AG08396 (cell line): Measurements from ENCODE around the gene GALNT6.
A peak's percentile ranks its signal among the peaks of the same experiment; 100 is the strongest.
"Not testable (repeated sequence)": the region's sequence is repeated elsewhere in the genome, so short reads cannot be mapped to it uniquely, and the experiment has no call there.

Source experiments
- DNase-seq: peaks from one replicate; pipeline ENCODE4 v3.0.0; 2012; ENCODE audit warnings: low spot score, mixed read lengths

GALNT6 gene

DNA sequence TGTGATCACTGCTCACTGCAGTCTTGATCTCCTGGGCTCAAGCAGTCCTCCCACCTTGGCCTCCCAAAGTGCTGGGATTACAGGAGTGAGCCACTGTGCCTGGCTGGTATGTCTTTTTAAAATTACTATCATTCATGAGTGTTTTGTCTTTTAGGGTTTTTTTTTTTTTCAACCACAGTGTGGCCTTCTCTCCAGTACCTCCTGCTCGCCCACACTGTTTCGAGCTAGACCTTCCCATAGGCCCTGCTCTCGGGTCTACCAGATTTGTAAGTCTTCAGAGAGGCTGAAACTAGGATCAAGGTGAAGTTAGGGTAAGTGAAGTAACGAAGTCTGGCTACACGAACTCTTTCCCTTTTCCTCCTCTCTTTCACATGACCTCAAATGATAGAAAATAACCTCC is 68.8 kb downstream of the GALNT6 start:
- DNase-seq: no peak

DNA sequence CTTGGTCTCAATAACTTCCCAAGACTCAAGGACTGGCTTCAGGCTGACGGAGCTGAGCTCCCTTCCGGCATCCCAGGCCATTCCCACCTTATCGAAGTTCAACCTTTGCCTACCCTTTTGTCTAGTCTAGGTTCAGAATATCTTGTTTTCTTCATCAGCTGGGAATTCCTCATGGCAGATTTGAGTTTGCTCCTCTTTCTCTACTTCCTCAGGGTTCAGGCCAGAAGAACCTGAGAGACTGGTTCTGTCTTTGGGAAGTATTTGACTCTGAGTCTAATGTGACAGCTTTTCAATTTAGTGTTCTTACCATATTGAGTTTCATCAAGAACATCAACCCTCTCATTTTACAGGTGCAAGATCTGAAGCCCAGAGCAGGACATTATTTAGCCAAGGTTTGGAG is 69.3 kb downstream of the GALNT6 start:
- no peak for DNase-seq

DNA sequence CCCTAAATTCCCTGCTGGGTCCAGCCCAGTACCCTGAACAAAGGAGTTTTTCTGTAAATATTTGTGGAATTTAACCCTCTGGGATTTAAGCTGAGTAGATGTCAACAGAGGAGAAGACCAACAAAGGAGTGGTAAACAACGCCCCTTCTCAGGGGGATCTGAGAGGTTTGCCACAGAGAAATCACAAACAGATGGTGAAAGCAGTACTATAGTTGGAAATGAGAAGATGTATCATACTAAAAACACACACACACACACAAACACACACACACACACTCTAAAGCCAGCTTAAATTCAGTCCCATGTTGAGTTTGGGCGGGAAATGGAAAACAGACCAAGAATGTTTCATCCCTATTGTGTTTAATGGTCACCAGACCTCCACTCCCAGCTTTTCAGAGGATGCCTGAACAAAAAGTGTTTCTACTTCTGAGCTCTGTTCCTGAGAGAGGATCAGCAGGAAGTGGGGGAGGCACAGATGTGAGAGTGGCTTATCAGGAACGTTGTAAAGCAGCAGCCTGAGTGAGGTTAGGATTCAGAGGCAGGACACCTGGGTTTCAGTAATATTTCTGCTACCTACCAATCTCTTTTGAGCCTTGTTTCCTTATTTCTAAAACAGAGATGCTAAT is 70.4 kb downstream of the GALNT6 start:
- DNase-seq: no peak

DNA sequence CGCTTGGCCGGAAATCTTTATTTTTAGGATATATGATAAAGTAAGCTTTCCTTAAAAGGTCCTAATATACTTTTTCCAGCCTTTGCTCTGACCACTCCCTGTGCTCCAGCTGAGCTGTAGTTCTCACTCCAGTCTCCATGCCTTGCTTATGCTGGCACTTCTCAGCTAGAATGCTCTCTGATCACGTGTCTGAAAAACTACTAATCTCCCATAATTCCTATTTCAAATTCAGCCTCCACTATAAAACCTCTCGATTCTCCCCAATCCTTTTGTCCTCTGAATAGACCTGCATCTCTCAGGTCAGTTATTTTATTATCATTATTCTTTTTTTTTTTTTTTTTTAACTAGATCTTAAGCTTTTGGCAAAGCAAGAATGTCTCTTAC is 70.9 kb downstream of the GALNT6 start:
- no peak for DNase-seq

DNA sequence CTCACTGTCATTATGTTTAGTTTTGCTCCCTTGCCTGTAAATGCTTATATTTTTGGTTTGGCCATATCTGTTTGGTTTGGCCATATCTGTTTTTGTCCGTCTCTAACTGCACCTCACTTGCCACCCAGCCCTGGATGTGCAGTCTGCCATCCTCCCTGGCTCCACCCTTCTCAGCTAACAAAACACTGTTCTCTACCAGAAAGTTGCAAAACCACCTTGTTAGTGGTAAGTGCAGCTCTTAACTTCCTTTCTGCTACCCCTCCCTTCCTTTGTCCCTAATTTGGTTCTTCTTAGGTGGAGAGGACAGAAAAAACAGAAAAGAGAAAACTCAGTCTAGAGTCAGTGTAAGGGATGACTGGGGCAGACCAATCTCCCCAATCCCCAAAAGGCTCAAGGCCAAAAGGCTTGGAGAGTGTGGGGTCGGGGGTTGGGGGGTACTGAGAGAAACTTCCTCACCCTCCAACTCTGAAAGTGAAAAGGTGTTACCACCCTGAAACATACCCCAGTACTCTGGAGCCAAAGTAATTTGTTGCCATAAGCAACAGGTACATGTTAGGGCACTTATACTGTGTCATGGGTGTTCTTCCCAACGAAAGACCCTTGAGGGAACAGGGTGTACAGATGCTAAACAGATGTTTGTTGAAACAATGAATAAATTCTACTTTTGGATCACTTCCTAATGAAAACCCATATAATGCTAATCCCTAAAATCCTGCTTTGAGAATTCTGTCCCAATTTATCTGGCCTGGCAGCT is 72.2 kb downstream of the GALNT6 start:
- DNase-seq: no peak

DNA sequence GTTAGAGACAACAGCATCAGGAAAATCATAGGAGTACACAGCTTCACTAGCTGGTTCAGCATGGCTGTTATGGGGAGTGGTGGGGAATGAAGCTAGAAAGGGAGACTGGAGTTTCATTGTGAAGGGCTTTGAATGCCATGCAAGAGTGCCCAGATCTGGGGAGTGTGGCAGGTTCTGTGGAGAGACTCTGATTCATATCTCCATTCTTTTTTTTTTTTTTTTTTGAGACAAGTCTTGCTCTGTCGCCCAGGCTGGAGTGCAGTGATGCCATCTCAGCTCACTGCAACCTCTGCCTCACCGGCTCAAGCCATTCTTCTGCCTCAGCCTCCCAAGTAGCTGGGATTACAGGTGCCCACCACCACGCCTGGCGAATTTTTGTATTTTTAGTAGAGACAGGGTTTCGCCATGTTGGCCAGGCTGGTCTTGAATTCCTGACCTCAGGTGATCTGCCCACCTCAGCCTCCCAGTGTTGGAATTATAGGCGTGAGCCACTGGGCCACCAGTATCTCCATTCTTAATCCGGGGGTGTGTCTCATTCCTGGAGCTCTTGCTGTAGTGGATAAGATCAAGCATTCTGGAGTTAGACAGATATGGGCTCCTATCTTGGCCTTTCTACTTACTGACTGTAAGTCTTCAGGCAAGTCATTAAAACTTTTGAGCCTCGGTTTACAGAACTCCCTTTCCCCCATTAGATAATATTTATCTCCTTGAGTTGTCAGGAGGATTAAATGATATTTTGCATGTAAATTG is 73.0 kb downstream of the GALNT6 start:
- DNase-seq: not testable (repeated sequence)

DNA sequence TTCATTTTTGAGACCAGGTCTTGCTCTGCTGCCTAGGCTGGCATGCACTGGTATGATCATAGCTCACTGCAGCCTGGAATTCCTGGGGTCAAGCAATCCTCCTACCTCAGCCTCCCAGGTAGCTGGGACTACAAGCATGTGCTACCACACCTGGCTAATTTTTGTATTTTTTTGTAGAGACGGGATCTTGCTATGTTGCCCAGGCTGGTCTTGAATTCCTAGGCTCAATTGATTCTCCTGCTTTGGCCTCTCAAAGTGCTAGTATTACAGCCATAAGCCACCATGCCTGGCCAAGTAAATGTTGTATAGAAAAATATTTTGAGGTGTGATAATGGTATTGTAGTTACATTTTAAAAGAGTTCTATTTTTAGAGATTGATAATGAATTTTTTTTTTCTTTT is 79.8 kb downstream of the GALNT6 start:
- DNase-seq: no peak

DNA sequence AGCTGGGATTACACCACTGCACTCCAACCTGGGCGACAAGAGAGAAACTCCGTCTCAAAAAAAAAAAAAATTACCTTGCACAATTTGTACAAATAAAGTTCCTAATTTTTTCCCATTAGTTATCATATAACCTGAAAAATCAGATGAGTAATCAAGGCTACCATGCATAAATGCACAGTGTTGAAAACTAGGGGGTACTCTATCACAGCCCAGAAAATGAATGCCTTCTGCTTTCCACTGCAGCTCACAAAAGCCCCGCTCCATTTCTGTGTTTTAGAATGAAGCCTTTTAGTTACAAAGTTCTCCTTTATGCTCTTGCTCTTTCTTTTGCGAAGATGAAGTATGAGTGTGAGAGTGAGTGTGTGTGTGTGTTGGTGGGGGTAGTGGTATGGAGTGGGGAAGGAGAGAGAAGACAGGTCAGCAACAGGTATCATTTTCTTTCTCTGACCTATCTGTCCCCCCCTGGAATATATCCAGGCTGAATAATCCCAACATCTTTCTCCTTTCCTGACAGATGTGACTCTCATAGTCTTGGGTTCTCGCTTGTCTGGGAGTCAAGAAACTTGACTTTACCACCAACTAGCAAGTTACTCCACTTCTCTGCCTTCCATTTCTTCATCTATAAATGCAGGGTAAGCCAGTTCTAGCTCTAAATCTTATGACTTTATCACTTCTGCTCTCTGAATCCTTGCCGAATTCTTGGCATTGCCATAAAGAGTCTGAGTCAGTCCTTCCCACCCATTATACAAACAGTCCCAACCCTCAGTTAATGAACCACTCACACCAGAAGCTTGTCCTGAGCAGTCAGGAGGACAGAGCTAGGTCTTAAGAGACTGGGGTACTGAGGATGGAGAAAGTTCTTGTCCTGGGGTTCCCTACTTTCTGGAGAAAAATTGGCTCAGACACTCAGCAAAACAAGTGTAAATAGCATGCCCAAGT is 83.3 kb downstream of the GALNT6 start:
- peak; percentile 83 for DNase-seq

DNA sequence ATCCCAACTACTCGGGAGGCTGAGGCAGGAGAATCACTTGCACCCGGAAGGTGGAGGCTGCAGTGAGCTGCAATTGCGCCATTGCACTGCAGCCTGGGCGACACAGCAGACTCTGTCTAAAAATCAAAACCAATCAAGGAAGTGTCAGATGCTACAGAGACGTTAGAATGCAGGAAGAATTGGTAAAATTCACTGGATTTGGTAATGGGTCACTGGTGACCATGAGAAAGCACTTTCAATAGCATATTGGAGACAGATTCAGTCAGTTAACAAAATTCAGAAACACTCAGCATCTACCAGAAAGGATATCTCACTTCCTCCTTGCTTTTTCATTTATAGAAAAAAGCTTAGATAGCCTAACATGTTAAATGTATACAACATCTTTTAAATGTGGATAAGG is 84.7 kb downstream of the GALNT6 start:
- DNase-seq: no peak
